Adrenal gland (tissue), 12 donors: Measurements from ENCODE around the gene TP53. TPM values are rescaled to one million over a fixed set of nuclear protein-coding genes. Genes with fewer than 3 reads are reported as not detected.

ENCODE experiments used
- DNase-seq, 7 donors: peaks; one replicate each; pipeline ENCODE4 v3.0.0-alpha.2; 2019 to 2020
- H3K27ac ChIP-seq, 5 donors: fragments of 200-600 bp; sonication (generic) in 4 of 5; 1 replicate in 3 of 5; 2 replicates in 2 of 5; pipeline versions ENCODE4 v1.5.1 to v1.8.0; 2016 to 2020; ENCODE audit warnings: mild to moderate bottlenecking in 1 of 5
- H3K27me3 ChIP-seq: fragments of 200-600 bp; 2 replicates; pipeline ENCODE4 v1.8.0; 2021
- H3K36me3 ChIP-seq, 2 donors: fragments of 200-600 bp; replicated peaks in 1 of 2; 1 replicate in 1 of 2; 2 replicates in 1 of 2; pipeline versions ENCODE4 v1.5.1 to v1.8.0; 2018 to 2022
- H3K4me1 ChIP-seq, 2 donors: fragments of 200-600 bp; replicated peaks in 1 of 2; 1 replicate in 1 of 2; 2 replicates in 1 of 2; pipeline versions ENCODE4 v1.5.1 to v1.8.0; 2018 to 2021
- H3K4me3 ChIP-seq, 4 donors: fragments of 200-600 bp; sonication (generic) in 3 of 4; one replicate each; pipeline ENCODE4 v1.5.1; 2016 to 2018
- H3K9me3 ChIP-seq, 3 donors: fragments of 200-600 bp; sonication (generic) in 1 of 3; replicated peaks in 1 of 3; 1 replicate in 2 of 3; 2 replicates in 1 of 3; pipeline versions ENCODE4 v1.5.1 to v1.8.0; 2016 to 2021
- POLR2A ChIP-seq, 2 donors: fragments of 450-650 bp; IDR thresholded peaks; one replicate each; pipeline ENCODE4 v1.6.1; 2017; ENCODE audit warnings: antibody characterized with exemption in 2 of 2, mild to moderate bottlenecking in 2 of 2, moderate library complexity in 1 of 2
- WGBS, 4 donors: extraction: QIAGEN DNeasy Blood & Tissue Kit in 2 of 4; methylation state at CpG; one replicate each; pipeline versions ENCODE4 v1.1.5 to v1.1.7; 2013 to 2017; 5-methylcytosine and 5-hydroxymethylcytosine counted together
- intact Hi-C, 2 donors: fragments of 100-400 bp; cut with DNase I; formaldehyde crosslinking; loops; one replicate each; pipeline versions ENCODE4 v1.14.1 to v1.15.0; 2022 to 2023
- polyA plus RNA-seq, 3 donors: library from polyadenylated mRNA; stranded (reverse); fragments of 200-250 nt in 2 of 3; fragments of 350-450 nt in 1 of 3; fragmentation: Illumina TruSeq in 1 of 3; extraction: RNeasy Lipid Tissue Mini Kit (QIAGEN cat#74804) in 1 of 3; gene quantifications; one replicate each; pipeline ENCODE4 v1.2.3, GENCODE V29; 2013 to 2014
- total RNA-seq, 9 donors: library from RNA; depleted of rRNA in 4 of 9; stranded (reverse); fragments of >200 nt in 4 of 9; fragments of 120-200 nt in 1 of 9; fragmentation: NEBNext Ultra II Directional in 1 of 9; extraction: Animal tissue kit (Norgen Biotek cat#: 25700) in 1 of 9; gene quantifications; one replicate each; pipeline versions ENCODE4 v1.1.0 to v1.2.4, GENCODE V29; 2013 to 2023
- TF ChIP-seq, protein P1 (sequence below), 6 experiments: fragments of 450-650 bp in 4 of 6; fragments of 200-600 bp in 2 of 6; sonication (generic) in 1 of 6; IDR thresholded peaks; 1 replicate in 5 of 6; 2 replicates in 1 of 6; pipeline versions ENCODE4 v1.5.1 to v1.8.0; 2016 to 2021; ENCODE audit warnings: antibody characterized with exemption in 6 of 6, mild to moderate bottlenecking in 2 of 6, moderate library complexity in 1 of 6
- donor health status: healthy with polysubstance abuse.
- donor health status: Bipolar disorder and iron deficiency.
- donor health status: DM: yes; HTN: yes; CAD: no.
- donor health status: DM: no; HTN: no; CAD: no.
- donor health status: DM: no; HTN: no; CAD: no.
- donor health status: DM: yes; HTN: yes; CAD: no.

Gene TP53
- total and polyA plus RNA-seq, 12 donors: 9.7 to 85.9 (median 26.6) TPM

DNA sequence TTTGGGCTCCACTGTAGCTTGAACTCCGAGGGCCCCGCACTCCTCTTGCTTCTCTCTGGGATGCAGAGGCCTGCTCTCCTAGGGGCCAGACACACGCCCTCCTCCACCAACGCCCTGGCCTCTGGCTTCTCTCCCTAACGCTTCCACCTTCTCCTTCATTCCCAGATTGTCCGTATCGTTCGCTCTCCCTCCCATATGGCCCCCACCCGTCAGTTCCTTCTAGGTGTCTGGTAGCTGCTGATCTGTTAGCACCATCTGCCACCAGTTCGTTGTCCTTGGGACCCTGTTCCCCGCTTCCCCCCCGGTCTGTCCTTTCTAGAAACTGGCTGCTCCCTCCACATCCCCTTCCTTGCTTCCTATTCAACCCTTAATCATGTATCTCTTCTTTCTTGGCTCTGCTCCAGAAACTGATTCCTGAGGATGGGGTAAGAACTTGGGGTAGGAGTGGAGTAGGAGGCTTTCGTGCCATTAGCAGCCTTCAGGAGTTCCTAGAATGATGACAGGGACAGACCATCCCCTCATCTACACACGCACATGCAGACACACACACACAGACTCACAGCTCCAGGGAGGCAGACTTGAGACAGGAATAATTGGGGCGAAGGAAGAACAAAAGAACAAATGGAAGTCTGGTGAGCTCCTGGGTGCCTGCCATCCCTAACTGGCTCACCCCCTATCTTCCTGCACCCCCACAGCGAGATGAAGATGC, 32.3 kb downstream of the TP53 start:
- Histone ChIP-seq H3K27ac (no peak overlapping the region), H3K4me3 (no peak overlapping the region), H3K9me3 (no peaks in the 10 kb centered on the region), H3K4me1 (peaks cover 23 to 30% of the 10 kb centered on the region in 2 donors), H3K27me3 (no peaks in the 10 kb centered on the region), H3K36me3 (no peaks in the 10 kb centered on the region)
- no peak for DNase-seq
- intact Hi-C loops: no loop called here
- no peak for TF ChIP-seq POLR2A (IDR thresholded peaks at IDR 0.05)
- 80 to 83% (median 83%) methylated on average over 16 of the region's 16 CpGs for WGBS, 4 donors

DNA sequence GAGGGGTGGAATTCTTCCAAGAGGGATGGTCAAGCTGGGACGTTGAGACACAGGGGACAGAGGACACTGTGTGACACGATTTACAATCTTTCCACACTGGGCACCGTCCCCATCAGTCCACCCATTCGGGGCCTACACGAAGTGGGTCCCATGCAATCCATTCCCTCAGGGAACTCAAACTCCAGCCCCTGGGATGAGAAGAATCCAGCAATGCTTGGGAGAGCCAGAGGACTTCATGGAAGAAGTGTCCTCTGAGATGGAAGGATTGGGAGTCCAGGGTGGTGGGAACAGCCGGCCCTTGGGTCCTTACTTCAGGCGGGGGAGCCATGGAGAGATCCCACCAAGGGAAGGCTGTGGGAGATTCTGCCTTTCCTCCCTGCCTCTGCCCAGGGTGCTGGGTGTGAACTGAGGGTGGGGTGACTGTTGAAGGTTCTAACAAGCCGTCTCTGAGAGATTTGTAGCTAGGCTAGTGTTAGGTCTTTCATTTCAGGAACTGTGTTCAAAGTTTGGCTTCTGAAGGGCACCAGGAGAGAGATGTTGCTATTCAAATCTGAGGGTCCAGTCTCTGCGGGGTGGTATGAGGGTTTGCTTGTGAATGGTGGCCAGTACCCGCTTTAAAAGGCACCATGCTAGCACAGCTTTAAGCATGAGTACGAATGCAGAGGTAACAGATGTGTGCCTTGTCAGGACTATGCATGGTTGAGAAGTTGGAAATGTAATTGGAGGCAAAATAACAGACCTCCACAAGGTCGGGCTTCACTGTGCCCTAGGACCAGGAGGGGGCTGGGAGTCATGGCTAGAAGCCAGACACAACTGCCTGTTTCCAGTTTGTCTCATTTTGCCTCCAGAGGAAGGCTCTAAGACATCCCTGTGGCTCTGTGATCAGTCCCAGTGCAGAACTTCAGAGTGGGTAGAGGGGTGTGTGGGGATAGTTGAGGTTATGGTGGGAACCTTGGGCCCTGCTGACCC, 34.6 kb downstream of the TP53 start:
- no peak for DNase-seq
- 64 to 76% (median 66%) methylated on average over 6 to 12 of the region's 12 CpGs for WGBS, 4 donors
- no peaks in the 10 kb centered on the region for H3K27me3 ChIP-seq
- H3K4me1 ChIP-seq: peaks cover 23 to 30% of the 10 kb centered on the region in 2 donors
- peak overlapping the region in 2 of 5 donors; percentile 56 to 57 for H3K27ac ChIP-seq
- intact Hi-C loops: no loop called here
- no peaks in the 10 kb centered on the region for H3K36me3 ChIP-seq
- H3K4me3 ChIP-seq: no peak overlapping the region
- TF ChIP-seq, protein P1, sequence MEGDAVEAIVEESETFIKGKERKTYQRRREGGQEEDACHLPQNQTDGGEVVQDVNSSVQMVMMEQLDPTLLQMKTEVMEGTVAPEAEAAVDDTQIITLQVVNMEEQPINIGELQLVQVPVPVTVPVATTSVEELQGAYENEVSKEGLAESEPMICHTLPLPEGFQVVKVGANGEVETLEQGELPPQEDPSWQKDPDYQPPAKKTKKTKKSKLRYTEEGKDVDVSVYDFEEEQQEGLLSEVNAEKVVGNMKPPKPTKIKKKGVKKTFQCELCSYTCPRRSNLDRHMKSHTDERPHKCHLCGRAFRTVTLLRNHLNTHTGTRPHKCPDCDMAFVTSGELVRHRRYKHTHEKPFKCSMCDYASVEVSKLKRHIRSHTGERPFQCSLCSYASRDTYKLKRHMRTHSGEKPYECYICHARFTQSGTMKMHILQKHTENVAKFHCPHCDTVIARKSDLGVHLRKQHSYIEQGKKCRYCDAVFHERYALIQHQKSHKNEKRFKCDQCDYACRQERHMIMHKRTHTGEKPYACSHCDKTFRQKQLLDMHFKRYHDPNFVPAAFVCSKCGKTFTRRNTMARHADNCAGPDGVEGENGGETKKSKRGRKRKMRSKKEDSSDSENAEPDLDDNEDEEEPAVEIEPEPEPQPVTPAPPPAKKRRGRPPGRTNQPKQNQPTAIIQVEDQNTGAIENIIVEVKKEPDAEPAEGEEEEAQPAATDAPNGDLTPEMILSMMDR (IDR thresholded peaks at IDR 0.05): no peak
- TF ChIP-seq POLR2A (IDR thresholded peaks at IDR 0.05): no peak
- H3K9me3 ChIP-seq: no peaks in the 10 kb centered on the region

DNA sequence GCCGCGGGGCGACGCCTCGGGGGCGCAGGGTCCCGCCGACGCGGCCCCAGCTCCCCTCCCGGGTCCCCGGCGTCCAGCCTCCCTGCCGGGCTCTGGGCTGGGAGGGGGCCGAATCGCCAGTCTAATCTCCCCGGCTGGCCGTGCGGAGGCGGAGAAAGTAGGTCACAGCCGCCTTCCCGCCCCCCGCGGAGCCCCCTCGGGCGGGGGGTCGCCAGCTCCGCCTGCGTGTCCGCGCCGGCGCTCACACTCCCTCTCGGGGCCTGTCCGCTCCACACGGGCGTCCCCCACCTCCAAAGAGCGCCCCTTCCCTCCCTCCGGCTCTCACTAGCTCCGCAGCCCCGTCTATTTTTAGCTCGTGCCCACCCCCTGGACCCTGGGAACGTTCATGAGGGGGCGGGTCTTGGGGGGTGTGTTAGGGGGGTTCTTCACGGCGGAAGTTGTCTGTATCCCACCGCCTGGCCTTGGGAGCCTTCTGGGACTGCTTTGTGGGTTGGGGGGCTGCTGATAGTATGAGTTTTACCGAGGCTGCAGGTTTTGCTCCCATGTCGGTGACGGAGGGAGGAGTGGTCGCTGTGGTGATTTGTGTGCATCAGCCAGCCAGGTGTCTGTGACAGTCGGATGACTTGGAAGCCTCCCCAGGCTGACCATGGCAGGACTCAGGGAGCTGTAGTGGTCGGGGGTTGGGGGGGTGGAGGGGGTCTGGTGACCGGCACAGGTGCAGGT, 35.5 kb downstream of the TP53 start:
- peak overlapping the region in 2 of 5 donors; percentile 56 to 57 for H3K27ac ChIP-seq
- intact Hi-C loops: no loop called here
- peak overlapping the region in 2 of 4 donors; percentile 30 to 61 for H3K4me3 ChIP-seq
- H3K4me1 ChIP-seq: peaks cover 17 to 24% of the 10 kb centered on the region in 2 donors
- H3K9me3 ChIP-seq: no peaks in the 10 kb centered on the region
- 0 to 6% (median 4%) methylated on average over 9 to 54 of the region's 54 CpGs for WGBS, 4 donors
- no peak for TF ChIP-seq POLR2A (IDR thresholded peaks at IDR 0.05)
- TF ChIP-seq, protein P1 (IDR thresholded peaks at IDR 0.05): no peak
- peak in 1 of 7 donors; percentile 23 for DNase-seq
- no peaks in the 10 kb centered on the region for H3K27me3 ChIP-seq
- no peaks in the 10 kb centered on the region for H3K36me3 ChIP-seq

DNA sequence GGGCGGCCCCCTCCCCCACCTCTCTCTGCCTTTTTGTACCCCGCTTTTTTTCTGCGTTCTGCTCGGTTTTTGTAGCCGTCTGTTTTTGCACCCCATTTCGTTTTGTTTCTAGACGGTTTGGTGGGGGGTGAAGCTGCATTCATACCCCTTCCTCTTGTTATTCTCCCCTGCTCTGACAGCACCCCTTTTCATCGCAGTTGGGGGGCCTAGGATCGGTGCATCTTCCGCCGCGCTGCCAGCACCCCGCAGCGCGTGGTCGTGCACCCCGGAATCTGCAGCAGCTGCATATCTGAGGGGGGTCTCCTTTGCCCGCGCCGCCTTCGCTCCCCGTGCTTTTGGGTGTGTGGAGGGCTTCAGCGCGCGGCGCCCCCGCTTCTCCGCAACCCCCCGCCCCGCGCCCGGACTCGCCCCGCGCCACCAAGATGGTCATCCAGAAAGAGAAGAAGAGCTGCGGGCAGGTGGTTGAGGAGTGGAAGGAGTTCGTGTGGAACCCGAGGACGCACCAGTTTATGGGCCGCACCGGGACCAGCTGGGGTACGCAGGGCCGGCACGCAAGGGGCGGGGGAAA, 36.1 kb downstream of the TP53 start:
- 1% methylated on average over 12 to 45 of the region's 45 CpGs for WGBS, 4 donors
- DNase-seq: no peak

More for the DNA sequence above, 36.1 kb downstream of the TP53 start:
- peak overlapping the region in 2 of 5 donors; percentile 56 to 57 for H3K27ac ChIP-seq
- peaks cover 17 to 19% of the 10 kb centered on the region in 2 donors for H3K4me1 ChIP-seq
- no peaks in the 10 kb centered on the region for H3K27me3 ChIP-seq
- H3K36me3 ChIP-seq: no peaks in the 10 kb centered on the region
- intact Hi-C loops: no loop called here
- peak overlapping the region in 2 of 4 donors; percentile 30 to 61 for H3K4me3 ChIP-seq
- no peaks in the 10 kb centered on the region for H3K9me3 ChIP-seq
- no peak for TF ChIP-seq POLR2A (IDR thresholded peaks at IDR 0.05)
- TF ChIP-seq, protein P1 (IDR thresholded peaks at IDR 0.05): no peak
